Ureter (tissue), 1 donor: ENCODE measurements around the gene GARNL3. TPM values are rescaled to one million over a fixed set of nuclear protein-coding genes. Genes with fewer than 3 reads are reported as not detected.
A peak's percentile ranks its signal among the peaks of the same experiment; 100 is the strongest.

ENCODE experiments used
- DNase-seq: peaks from one replicate; pipeline ENCODE4 v3.0.0-alpha.2; 2020; ENCODE audit warnings: low spot score
- total RNA-seq: library from RNA; stranded (reverse); gene quantifications from one replicate; pipeline ENCODE4 v1.2.4, GENCODE V29; 2023
- donor health status: DM: yes; HTN: yes; CAD: no.

GARNL3 gene
- total RNA-seq, 1 donor from 2014 or later, result 59.0 TPM

GRCh38 chr9:127388037-127388855 is 123.7 kb downstream of the GARNL3 start:
- no peak for DNase-seq

- DNase-seq, result no peak
Observed at GRCh38 chr9:127388856-127389238, 124.3 kb downstream of the GARNL3 start.

DNA sequence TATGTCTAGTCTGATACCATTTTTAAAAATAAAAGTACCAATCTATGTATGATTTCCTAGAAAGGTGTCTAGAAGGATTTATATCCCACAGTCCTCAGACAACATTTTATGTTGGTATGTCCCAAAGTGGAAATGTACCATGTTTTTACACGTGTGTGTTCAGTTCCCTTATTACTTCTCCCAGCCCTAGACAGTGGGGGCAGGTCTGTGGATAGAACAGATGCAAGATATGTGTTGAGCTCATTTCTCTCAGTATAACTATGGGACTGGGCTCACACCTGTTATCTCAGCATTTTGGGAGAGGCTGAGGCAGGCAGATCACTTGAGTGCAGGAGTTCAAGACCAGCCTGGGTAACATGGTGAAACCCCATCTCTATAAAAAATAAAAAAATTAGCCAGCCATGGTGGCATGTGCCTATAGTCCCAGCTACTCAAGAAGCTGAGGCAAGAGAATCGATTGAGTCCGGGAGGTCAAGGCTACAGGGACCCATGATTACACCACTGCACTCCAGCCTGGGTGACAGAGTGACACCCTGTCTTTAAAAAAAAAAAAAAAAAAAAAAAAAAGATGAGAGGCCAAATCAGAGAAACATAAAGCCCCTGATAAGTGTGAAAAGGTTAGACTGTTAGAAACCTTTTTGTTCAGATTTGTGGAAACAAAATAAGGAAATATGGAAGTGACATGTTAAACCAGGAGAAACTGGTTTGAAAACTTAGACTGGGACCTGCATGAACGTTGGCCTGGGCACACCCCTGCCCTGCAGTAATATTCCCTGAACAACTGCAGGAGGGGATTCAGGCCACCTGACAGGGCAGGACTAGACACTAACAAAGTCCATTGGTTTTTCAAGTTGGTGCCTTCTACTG is 125.0 kb downstream of the GARNL3 start:
- DNase-seq, result no peak

DNA sequence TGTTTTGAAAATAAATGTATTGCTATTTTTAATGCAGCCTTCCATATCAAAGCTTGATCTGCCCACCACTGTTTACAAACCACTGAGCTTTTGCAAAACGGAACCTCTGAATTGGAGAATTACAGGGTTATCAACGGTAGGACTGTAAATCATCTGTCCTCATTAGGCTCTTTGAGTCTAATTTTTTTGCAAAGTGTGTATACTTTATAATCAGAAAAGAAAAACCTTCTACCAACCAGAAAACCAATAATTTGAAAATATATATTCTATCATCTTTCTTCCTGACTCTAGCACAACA is 125.6 kb downstream of the GARNL3 start:
- DNase-seq, result no peak

DNA sequence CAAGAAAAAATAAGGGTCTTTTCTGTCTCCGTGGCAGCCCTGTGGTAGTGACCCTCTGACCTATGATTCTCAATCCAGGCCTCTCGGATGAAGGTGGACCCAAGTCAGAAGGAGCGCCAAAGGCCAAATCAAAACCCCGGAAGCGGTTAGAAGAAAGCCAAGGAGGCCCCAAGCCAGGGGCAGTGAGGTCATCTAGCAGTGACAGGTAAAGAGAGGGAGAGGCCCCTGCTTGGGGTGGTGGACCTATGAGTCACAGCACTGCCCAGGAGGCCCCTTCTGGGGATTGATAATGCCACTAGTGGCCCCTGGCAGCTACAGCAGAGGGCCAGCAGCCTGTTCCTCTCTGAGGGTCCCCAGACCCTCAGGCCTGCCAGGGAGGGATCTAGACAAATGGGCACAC is 126.0 kb downstream of the GARNL3 start:
- no peak for DNase-seq

- DNase-seq, result no peak
Observed at GRCh38 chr9:127392166-127392565, 127.6 kb downstream of the GARNL3 start.

GRCh38 chr9:127392976-127393375 is 128.4 kb downstream of the GARNL3 start:
- DNase-seq, result no peak

DNA sequence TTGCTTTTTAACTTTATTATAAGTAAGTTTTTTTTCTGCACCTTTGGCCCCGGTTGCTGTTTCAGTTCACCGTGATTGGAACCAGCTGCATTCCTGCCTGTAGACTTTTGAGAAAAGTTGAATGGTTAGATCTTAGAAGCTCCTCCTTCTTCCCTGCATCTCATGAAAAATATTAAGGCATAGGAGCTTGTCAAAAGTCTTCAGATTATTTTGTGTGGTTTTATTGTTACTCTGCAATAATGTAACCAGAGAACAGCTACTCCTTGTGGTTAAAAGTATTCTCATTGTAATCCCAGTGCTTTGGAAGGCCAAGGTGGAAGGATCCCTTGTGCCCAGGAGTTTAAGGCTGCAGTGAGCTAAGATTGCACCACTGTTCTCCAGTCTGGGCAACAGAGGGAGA is 129.1 kb downstream of the GARNL3 start:
- DNase-seq, result no peak

GRCh38 chr9:127395497-127396252 is 131.1 kb downstream of the GARNL3 start:
- no peak for DNase-seq

DNA sequence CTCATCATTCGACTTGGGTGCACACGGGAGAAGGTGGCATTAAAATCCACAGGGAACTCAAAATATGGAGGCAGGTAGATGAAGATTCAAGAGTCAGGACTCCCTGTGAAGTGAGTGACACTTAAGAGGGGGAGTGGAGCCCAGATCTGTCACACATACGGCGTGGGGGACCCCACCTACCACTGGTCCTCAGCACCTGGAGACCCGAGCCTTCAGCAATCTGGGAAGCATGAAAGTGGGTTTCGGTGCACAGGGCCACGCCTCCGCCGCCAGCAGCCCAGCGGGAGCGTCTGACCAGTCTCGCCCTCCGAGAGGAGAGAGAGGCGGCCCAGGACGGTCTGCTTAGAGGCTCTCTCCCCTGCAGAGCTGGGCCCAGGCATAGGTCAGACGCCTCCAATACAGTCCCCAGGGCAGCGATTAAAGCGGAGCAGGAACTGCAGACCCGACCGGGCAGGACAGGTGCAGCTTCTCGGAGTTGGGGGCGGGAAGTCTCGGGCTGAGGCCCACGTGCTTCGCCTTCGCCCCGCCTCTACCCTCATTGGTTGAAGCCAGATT is 131.8 kb downstream of the GARNL3 start:
- no peak for DNase-seq

DNA sequence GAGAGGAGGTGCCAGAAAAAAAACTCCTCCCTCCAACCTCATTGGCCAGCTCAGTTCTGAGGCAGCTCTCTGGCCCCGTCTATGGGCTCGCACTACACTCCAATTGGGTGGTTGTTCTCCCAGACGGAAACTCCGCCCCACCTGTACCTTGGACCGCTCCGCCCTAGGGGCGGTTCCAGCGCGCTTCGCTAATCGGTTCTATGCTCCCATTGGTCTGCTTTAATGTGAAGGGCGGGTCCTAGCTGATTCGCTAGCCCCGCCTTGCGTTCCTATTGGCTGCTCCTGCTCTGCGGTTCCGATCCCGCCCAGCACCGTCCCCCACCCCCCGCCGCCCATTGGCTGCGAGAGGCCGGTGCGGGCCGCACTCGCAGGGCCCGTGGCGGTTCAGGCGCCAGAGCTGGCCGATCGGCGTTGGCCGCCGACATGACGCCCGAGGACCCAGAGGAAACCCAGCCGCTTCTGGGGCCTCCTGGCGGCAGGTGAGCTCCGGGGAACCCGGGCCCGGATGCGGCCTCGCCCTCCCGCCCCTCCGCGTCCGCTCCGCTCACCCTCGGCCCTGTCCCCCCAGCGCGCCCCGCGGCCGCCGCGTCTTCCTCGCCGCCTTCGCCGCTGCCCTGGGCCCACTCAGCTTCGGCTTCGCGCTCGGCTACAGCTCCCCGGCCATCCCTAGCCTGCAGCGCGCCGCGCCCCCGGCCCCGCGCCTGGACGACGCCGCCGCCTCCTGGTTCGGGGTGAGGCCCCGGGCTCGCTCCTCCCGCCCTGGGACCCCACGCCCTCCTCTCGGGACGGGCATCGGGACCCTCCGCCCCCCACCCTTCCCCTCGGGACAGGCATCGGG is 132.5 kb downstream of the GARNL3 start, which contains the start of gene SLC2A8:
Gene SLC2A8 (plus strand): TSS at position 362 of the 838 bp plus-strand sequence. CDS start 62 bp downstream, at position 424.
- peak; percentile 99 for DNase-seq

GRCh38 chr9:127397646-127398274 is 133.2 kb downstream of the GARNL3 start:
- peak; percentile 64 for DNase-seq

- DNase-seq, result no peak
Observed at GRCh38 chr9:127398275-127398647, 133.7 kb downstream of the GARNL3 start.

DNA sequence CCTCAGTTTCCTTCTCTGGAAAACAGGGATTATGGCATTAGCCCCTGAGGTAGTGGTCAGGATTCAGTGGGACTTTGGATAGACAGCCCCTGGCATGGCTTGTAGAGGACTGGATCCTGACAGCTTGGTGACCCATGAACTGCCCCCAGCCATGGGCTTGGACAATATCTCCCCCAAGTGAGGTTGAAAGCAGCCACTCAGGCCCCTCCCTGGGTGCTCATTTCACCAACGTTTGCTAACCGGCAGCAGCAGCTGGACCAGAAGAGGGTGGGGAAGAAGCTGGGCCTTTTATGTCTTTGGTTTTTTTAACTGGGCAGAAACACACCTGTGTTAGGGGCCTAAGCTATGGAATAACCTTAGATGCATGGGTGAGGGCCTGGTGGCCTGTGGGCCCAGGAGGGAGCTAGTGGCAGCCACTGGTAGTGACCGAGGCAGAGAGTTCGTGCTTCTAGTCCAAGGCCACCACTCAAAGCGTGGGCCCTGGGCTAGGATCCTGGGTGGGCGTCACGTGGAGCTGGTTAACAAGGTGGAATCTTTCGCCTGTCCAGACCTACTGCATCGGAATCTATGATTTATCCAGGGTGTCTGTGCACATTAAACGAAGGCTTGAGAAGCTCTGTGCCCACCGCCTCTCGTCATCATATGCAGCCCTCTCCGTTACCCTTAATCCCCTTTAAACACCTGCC is 134.3 kb downstream of the GARNL3 start:
- DNase-seq, result no peak

DNA sequence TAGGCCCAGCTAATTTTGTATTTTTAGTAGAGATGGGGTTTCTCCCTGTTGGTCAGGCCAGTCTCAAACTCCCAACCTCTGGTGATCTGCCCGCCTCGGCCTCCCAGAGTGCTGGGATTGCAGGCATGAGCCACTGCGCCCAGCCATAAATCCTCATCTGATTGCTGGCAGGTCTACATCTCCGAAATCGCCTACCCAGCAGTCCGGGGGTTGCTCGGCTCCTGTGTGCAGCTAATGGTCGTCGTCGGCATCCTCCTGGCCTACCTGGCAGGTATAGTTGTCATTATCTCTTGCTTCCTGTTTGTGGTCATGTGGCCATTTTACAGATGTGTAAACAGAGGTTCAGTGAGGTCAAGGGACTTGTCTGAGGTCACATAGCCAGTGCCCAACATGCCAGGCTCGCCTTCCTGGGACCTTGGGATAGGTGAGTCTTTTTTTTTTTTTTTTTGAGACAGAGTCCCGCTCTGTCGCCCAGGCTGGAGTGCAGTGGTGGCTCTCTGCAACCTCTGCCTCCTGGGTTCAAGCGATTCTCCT is 135.2 kb downstream of the GARNL3 start:
- DNase-seq, result no peak

DNA sequence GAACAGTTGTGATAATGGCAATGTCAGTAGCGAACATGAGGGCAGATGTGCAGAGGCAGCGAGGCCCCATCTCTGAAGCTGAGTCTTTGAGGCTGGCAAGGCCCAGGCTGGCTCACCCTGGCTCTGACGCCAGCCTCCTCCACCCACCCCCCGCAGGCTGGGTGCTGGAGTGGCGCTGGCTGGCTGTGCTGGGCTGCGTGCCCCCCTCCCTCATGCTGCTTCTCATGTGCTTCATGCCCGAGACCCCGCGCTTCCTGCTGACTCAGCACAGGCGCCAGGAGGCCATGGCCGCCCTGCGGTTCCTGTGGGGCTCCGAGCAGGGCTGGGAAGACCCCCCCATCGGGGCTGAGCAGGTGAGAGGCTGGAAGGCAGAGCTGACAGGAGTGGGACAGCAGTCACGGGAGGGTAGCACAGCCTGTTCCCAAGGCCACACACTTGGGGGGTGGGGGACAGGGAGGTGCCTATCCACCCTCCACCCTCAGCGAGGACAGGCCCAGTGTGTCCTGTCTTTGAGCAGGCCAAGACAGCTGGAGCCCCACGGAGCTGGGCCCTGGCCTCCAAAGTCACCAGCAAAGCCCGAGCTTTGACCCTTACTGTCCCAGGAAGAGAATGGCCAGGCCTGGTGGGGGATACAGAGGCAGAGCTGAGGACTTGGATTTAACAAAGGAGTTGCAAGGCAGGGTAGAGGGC is 138.0 kb downstream of the GARNL3 start:
- no peak for DNase-seq

DNA sequence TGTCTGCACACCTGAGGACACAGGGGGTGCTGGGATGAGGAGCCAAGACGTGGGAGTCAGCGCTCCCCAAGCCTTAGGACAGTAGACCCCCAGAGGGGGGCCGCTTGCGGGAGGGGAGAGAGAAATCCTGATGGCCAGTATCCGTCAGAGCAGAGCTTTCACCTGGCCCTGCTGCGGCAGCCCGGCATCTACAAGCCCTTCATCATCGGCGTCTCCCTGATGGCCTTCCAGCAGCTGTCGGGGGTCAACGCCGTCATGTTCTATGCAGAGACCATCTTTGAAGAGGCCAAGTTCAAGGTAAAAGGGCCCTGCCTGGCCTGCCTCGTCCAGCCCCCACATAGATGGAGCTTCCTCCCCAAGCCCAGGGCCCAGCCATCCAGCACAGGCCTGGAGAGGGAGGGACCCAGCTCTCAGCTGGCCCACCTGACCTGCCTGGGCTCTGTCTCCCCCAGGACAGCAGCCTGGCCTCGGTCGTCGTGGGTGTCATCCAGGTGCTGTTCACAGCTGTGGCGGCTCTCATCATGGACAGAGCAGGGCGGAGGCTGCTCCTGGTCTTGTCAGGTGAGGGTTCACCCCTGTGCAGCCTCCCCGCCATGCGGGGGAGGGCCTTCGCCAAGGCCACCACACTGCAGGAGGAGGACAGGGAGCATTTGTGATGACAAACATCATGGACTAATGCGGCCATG is 139.1 kb downstream of the GARNL3 start:
- DNase-seq, result no peak

GRCh38 chr9:127404631-127405030 is 140.1 kb downstream of the GARNL3 start:
- DNase-seq, result no peak
